GM12878 (cell line): ENCODE data around the gene PLEKHG4B. TPM values are rescaled to one million over a fixed set of nuclear protein-coding genes. Genes with fewer than 3 reads are reported as not detected.
"Not testable (repeated sequence)": the region's sequence is repeated elsewhere in the genome, so short reads cannot be mapped to it uniquely, and the experiment has no call there.

Source experiments
- ATAC-seq: fragments of 200-7000 bp; cut with Tn5 transposase; 3 replicates; pipeline ENCODE4 v1.9.1; 2020; ENCODE audit warnings: mild to moderate bottlenecking, moderate library complexity
- BruUV-seq: library from RNA; stranded (reverse); fragments of 400-500 nt; replicated peaks from 2 replicates; lab custom pipeline; 2021; lab: Mats Ljungman, UMichigan
- CTCF ChIA-PET: fragments of 300-600 bp; sonication (Branson Sonifier 250); formaldehyde crosslinking; extraction: SDS; loops from one replicate; lab custom pipeline; 2021; ENCODE audit warnings: inconsistent platforms; lab: Yijun Ruan, JAX
- POLR2A ChIA-PET: fragments of 350-600 bp; formaldehyde crosslinking; extraction: SDS; loops from one replicate; lab custom pipeline; 2021; ENCODE audit warnings: inconsistent platforms; lab: Charles Lee
- RAD21 ChIA-PET: fragments of 300-600 bp; sonication (Branson Sonifier 250); formaldehyde crosslinking; loops from one replicate; lab custom pipeline; 2023; ENCODE audit warnings: antibody characterized with exemption; ENCODE audit not compliant: unreplicated experiment; lab: Charles Lee
- SMC1A ChIA-PET: fragments of 300-600 bp; sonication (Branson Sonifier 250); formaldehyde crosslinking; loops from one replicate; lab custom pipeline; 2023; ENCODE audit not compliant: unreplicated experiment, uncharacterized antibody; lab: Charles Lee
- DNase-seq: peaks from one replicate; pipeline ENCODE4 v3.0.0-alpha.2; 2011; ENCODE audit warnings: low read depth, low spot score
- FAIRE-seq: peaks from 3 replicates; lab custom pipeline; 2011; peaks lifted over from hg19 to GRCh38; lab: Jason Lieb, UNC
- H2AFZ ChIP-seq: 2 replicates; pipeline ENCODE4 v1.6.0; 2011; ENCODE audit warnings: low read depth, low read length, control low read depth; ENCODE audit not compliant: control insufficient read depth
- H3K27ac ChIP-seq: 2 replicates; pipeline ENCODE4 v1.5.1; 2011; ENCODE audit warnings: control low read depth; ENCODE audit not compliant: control insufficient read depth, insufficient read depth
- H3K27me3 ChIP-seq, 2 experiments: replicated peaks in 1 of 2; 2 replicates each; pipeline versions ENCODE4 v1.6.0 to v1.6.1; 2011; ENCODE audit warnings: low read length in 1 of 2; ENCODE audit not compliant: control insufficient read depth in 2 of 2, insufficient read depth in 2 of 2
- H3K36me3 ChIP-seq, 2 experiments: 2 replicates each; pipeline ENCODE4 v1.5.1; 2011; ENCODE audit warnings: low read length in 1 of 2; ENCODE audit not compliant: control insufficient read depth in 2 of 2, insufficient read depth in 2 of 2
- H3K4me1 ChIP-seq: 2 replicates; pipeline ENCODE4 v1.6.1; 2011; ENCODE audit warnings: mild to moderate bottlenecking, low read length, moderate library complexity, mixed read lengths; ENCODE audit not compliant: control insufficient read depth, insufficient read depth
- H3K4me2 ChIP-seq: 2 replicates; pipeline ENCODE4 v1.6.0; 2011; ENCODE audit warnings: control low read depth; ENCODE audit not compliant: control insufficient read depth, insufficient read depth
- H3K4me3 ChIP-seq: fragments of 200-600 bp; sonication (generic); 2 replicates; pipeline ENCODE4 v1.5.1; 2016
- H3K79me2 ChIP-seq: 2 replicates; pipeline ENCODE4 v1.6.0; 2011; ENCODE audit warnings: low read length; ENCODE audit not compliant: control insufficient read depth, insufficient read depth
- H3K9ac ChIP-seq: 2 replicates; pipeline ENCODE4 v1.8.0; 2011; ENCODE audit warnings: low read length, control low read depth, mixed read lengths; ENCODE audit not compliant: control insufficient read depth, insufficient read depth
- H3K9me3 ChIP-seq: replicated peaks from 3 replicates; pipeline ENCODE4 v1.5.1; 2011; ENCODE audit warnings: mild to moderate bottlenecking, low read length; ENCODE audit not compliant: control insufficient read depth, insufficient read depth
- H4K20me1 ChIP-seq: 2 replicates; pipeline ENCODE4 v1.6.0; 2011; ENCODE audit not compliant: control insufficient read depth, insufficient read depth
- BCL3 ChIP-seq: IDR thresholded peaks from 2 replicates; pipeline ENCODE4 v1.6.1; 2011; ENCODE audit warnings: borderline replicate concordance, low read depth, mild to moderate bottlenecking, moderate library complexity, low read length; ENCODE audit not compliant: insufficient read depth, poor library complexity, severe bottlenecking
- CBFB ChIP-seq: IDR thresholded peaks from 2 replicates; pipeline ENCODE4 v1.6.1; 2016; ENCODE audit warnings: antibody characterized with exemption, low read depth
- ETV6 ChIP-seq, 2 experiments: fragments of 450-650 bp in 1 of 2; IDR thresholded peaks in 1 of 2; conservative IDR thresholded peaks in 1 of 2; 2 replicates each; pipeline ENCODE4 v1.6.1; 2014; ENCODE audit warnings: antibody characterized with exemption in 1 of 2, borderline replicate concordance in 1 of 2, low read depth in 1 of 2, mild to moderate bottlenecking in 1 of 2, moderate library complexity in 1 of 2
- IRF5 ChIP-seq: fragments of 450-650 bp; IDR thresholded peaks from 2 replicates; pipeline ENCODE4 v1.6.1; 2017; ENCODE audit warnings: borderline replicate concordance
- JUNB ChIP-seq: IDR thresholded peaks from 2 replicates; pipeline ENCODE4 v1.6.1; 2016; ENCODE audit warnings: antibody characterized with exemption, mild to moderate bottlenecking
- MAX ChIP-seq: IDR thresholded peaks from 2 replicates; pipeline ENCODE4 v1.6.1; 2012; ENCODE audit warnings: low read depth, low read length, improper control_type of control experiment
- MEF2A ChIP-seq: IDR thresholded peaks from 2 replicates; pipeline ENCODE4 v1.6.1; 2011; ENCODE audit warnings: low read depth, mild to moderate bottlenecking, low read length, moderate library complexity; ENCODE audit not compliant: insufficient read depth
- MXI1 ChIP-seq: fragments of 150-350 bp; IDR thresholded peaks from 2 replicates; pipeline ENCODE4 v1.6.1; 2011; ENCODE audit warnings: low read depth, mild to moderate bottlenecking, inconsistent platforms, low read length, improper control_type of control experiment
- PAX5 ChIP-seq: IDR thresholded peaks from 2 replicates; pipeline ENCODE4 v1.6.1; 2011; ENCODE audit warnings: low read depth, low read length, borderline replicate concordance
- RAD21 ChIP-seq: IDR thresholded peaks from 2 replicates; pipeline ENCODE4 v1.6.1; 2011; ENCODE audit warnings: mild to moderate bottlenecking, low read depth, low read length, moderate library complexity; ENCODE audit not compliant: insufficient read depth
- RFX5 ChIP-seq: IDR thresholded peaks from 2 replicates; pipeline ENCODE4 v1.6.1; 2011; ENCODE audit warnings: low read depth, low read length, improper control_type of control experiment
- SMAD5 ChIP-seq: IDR thresholded peaks from 2 replicates; pipeline ENCODE4 v1.6.1; 2016; ENCODE audit warnings: antibody characterized with exemption, low read depth
- SP1 ChIP-seq: IDR thresholded peaks from one replicate; pipeline ENCODE4 v1.6.1; 2011; ENCODE audit warnings: low read depth, low read length
- SUPT20H ChIP-seq: IDR thresholded peaks from 2 replicates; pipeline ENCODE4 v1.6.1; 2011; ENCODE audit warnings: low read depth, mild to moderate bottlenecking, low read length, moderate library complexity, borderline replicate concordance; ENCODE audit not compliant: control insufficient read depth
- ZBED1 ChIP-seq: IDR thresholded peaks from 2 replicates; pipeline ENCODE4 v1.6.1; 2016; ENCODE audit warnings: borderline replicate concordance
- ZNF384 ChIP-seq: IDR thresholded peaks from 2 replicates; pipeline ENCODE4 v1.6.1; 2012; ENCODE audit warnings: low read depth, mild to moderate bottlenecking, low read length, improper control_type of control experiment, borderline replicate concordance
- WGBS: methylation state at CpG from one replicate; pipeline ENCODE4 v1.1.6; 2016; ENCODE audit warnings: low lambda C conversion rate; ENCODE audit not compliant: insufficient replicate concordance, insufficient coverage; ENCODE audit errors: missing lambda C conversion rate; 5-methylcytosine and 5-hydroxymethylcytosine counted together
- in situ Hi-C: fragments of 300-500 bp; cut with MboI; formaldehyde crosslinking; loops from 9 replicates; pipeline ENCODE4 v1.14.3; 2018; ENCODE audit warnings: mixed read lengths
- intact Hi-C: fragments of 100-400 bp; cut with micrococcal nuclease; formaldehyde crosslinking; loops from one replicate; pipeline ENCODE4 v1.14.2; 2022; ENCODE audit not compliant: unreplicated experiment
- polyA plus RNA-seq, 11 experiments: library from polyadenylated mRNA; depleted of rRNA in 4 of 11; unstranded in 6 of 11; stranded (reverse) in 5 of 11; fragments of >200 nt; fragmentation: Nextera tagmentation in 4 of 11; fragmentation: Illumina TruSeq in 1 of 11; extraction: Ambion mirVana in 4 of 11; extraction: Trizol in 1 of 11; gene quantifications; 1 replicate in 1 of 11; 2 replicates in 10 of 11; pipeline versions ENCODE4 v1.2.1 to v1.2.3, GENCODE V29; 2011 to 2016; ENCODE audit warnings: inconsistent platforms in 2 of 11, missing spikeins in 2 of 11, low read depth in 1 of 11
- total RNA-seq, 4 experiments: library from RNA; depleted of rRNA in 3 of 4; stranded (reverse); fragments of >200 nt in 3 of 4; fragmentation: Illumina TruSeq in 1 of 4; extraction: Trizol in 1 of 4; gene quantifications; 2 replicates each; pipeline versions ENCODE4 v1.2.1 to v1.2.3, GENCODE V29; 2013 to 2021

The PLEKHG4B gene
- total and polyA plus RNA-seq, 10 of the 15 experiments (the other 5 are each of a cell fraction or from before 2014, with no cell fraction given) = under 0.01 to 0.05 (median 0.01) TPM; not detected in 6

GRCh38 chr5:227375-227774 lies 135.4 kb downstream of the PLEKHG4B start:
- ATAC-seq, POLR2A ChIA-PET, FAIRE-seq: not testable (repeated sequence)

GRCh38 chr5:228886-229285 lies 136.9 kb downstream of the PLEKHG4B start:
- H3K36me3 ChIP-seq = peaks cover 18 to 25% of the 10 kb centered on the region in 2 experiments
- no peaks in the 10 kb centered on the region for H3K4me1 ChIP-seq
- no peaks in the 10 kb centered on the region for H3K79me2 ChIP-seq
- ChIA-PET SMC1A (no interaction called here), CTCF (no interaction called here), POLR2A (no interaction called here), RAD21 (no interaction called here)
- no TSS peak for BruUV-seq
- in situ Hi-C loops = no loop called here
- no peak overlapping the region for H2AFZ ChIP-seq
- H4K20me1 ChIP-seq = no peaks in the 10 kb centered on the region
- DNase-seq (no peak), ATAC-seq (no peak), FAIRE-seq (no peak)
- intact Hi-C loops = no loop called here
- H3K4me3 ChIP-seq = no peak overlapping the region
- no peaks in the 10 kb centered on the region for H3K9me3 ChIP-seq
- no peak overlapping the region for H3K9ac ChIP-seq
- no peak overlapping the region for H3K27ac ChIP-seq
- WGBS = 98% methylated on average over 3 of the region's 3 CpGs
- H3K4me2 ChIP-seq = no peak overlapping the region
- no peaks in the 10 kb centered on the region for H3K27me3 ChIP-seq
- no peak for TF ChIP-seq BCL3
- no peak for TF ChIP-seq ZBED1
- TF ChIP-seq MEF2A = no peak
- no peak for TF ChIP-seq PAX5
- no peak for TF ChIP-seq MAX
- TF ChIP-seq SUPT20H = no peak
- TF ChIP-seq JUNB = no peak
- no peak for TF ChIP-seq ETV6 (conservative IDR thresholded peaks at IDR 0.05 in 1 of 2, IDR thresholded peaks at IDR 0.05 in 1 of 2; ENCODE audit: borderline replicate concordance in 1 of 2, low read depth in 1 of 2)
- no peak for TF ChIP-seq SP1
- TF ChIP-seq MXI1 = no peak
- TF ChIP-seq RAD21 = no peak
- no peak for TF ChIP-seq IRF5
- TF ChIP-seq SMAD5 = no peak
- no peak for TF ChIP-seq CBFB
- no peak for TF ChIP-seq RFX5
- TF ChIP-seq ZNF384 = no peak

More at GRCh38 chr5:227375-227774, 135.4 kb downstream of the PLEKHG4B start:
- H3K27me3 ChIP-seq, RAD21 ChIA-PET, H4K20me1 ChIP-seq, in situ Hi-C loops, H2AFZ ChIP-seq, H3K4me1 ChIP-seq, CTCF ChIA-PET, H3K9ac ChIP-seq, H3K27ac ChIP-seq, DNase-seq, H3K4me2 ChIP-seq, H3K9me3 ChIP-seq, BruUV-seq, SMC1A ChIA-PET, H3K4me3 ChIP-seq, intact Hi-C loops: not testable (repeated sequence)
- 97% methylated on average over 17 of the region's 17 CpGs for WGBS
- Histone ChIP-seq H3K79me2 (peaks cover 10% of the 10 kb centered on the region), H3K36me3 (peaks cover 18 to 25% of the 10 kb centered on the region in 2 experiments)
